Prostate gland (tissue), 2 donors: ENCODE data around the gene SLC25A34.

Experiments
- CTCF ChIP-seq, 4 experiments: fragments of 200-600 bp in 2 of 4; fragments of 450-650 bp in 2 of 4; sonication (generic) in 2 of 4; IDR thresholded peaks; 1 replicate in 3 of 4; 2 replicates in 1 of 4; pipeline ENCODE4 v1.5.1; 2016 to 2019; ENCODE audit warnings: antibody characterized with exemption in 4 of 4, mild to moderate bottlenecking in 2 of 4, moderate library complexity in 2 of 4
- POLR2A ChIP-seq: fragments of 450-650 bp; IDR thresholded peaks from one replicate; pipeline ENCODE4 v1.6.1; 2016; ENCODE audit warnings: antibody characterized with exemption, mild to moderate bottlenecking
- POLR2AphosphoS5 ChIP-seq: sonication (generic); formaldehyde crosslinking; IDR thresholded peaks from one replicate; pipeline ENCODE4 v1.6.1; 2017; ENCODE audit warnings: antibody characterized with exemption

GRCh38 chr1:15727021-15727420 is 9.0 kb upstream of the SLC25A34 start:
- TF ChIP-seq CTCF (IDR thresholded peaks at IDR 0.05) (no peak), POLR2AphosphoS5 (no peak), POLR2A (no peak)
